GM21825 (cell line): ENCODE data around the gene COIL.
A peak's percentile ranks its signal among the peaks of the same experiment; 100 is the strongest.

Experiments
- ATAC-seq: cut with Tn5 transposase; IDR thresholded peaks from one replicate; pipeline ENCODE4 v1.9.1; 2021; ENCODE audit warnings: mild to moderate bottlenecking, moderate library complexity; ENCODE audit not compliant: unreplicated experiment

Gene COIL

GRCh38 chr17:56936697-56937322, 24.0 kb downstream of the COIL start:
- ATAC-seq, result no peak

GRCh38 chr17:56935461-56935860, 25.4 kb downstream of the COIL start:
- no peak for ATAC-seq

DNA sequence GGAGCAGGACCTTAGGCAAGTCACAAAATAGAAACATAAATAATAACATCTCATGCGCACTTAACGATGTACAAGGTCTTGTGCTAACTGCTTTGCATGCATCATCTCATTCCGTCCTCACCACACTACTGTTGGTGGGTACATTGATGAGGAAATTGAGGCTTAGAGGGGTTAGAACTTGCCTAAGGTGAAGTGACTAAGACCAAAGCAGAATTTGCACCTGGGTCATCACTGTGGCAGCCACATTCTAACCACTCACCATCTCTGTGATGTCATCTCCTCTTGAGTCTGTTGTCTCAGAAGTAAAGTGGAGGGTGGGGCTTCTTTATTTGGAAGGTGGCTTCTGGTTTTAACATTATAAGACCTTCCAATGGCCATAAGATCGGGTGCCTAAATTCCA, 26.6 kb downstream of the COIL start:
- no peak for ATAC-seq

DNA sequence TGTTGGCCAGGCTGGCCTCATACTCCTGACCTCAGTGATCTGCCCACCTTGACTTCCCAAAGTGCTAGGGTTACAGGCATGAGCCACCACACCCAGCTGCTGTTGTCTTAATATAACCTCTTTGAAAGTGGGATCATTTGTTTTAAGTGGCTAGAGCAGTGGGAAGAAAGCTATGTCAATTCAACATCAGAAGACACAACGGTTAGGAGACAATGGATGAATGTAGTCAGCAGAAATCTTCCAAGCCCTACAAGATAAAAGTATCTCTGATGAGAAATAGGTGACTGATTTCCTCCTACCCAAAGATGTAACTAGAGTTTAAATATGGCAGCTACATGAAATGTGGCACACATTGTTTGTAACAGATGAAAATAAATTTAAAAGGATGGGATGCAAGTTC, 27.0 kb downstream of the COIL start:
- ATAC-seq, result no peak

DNA sequence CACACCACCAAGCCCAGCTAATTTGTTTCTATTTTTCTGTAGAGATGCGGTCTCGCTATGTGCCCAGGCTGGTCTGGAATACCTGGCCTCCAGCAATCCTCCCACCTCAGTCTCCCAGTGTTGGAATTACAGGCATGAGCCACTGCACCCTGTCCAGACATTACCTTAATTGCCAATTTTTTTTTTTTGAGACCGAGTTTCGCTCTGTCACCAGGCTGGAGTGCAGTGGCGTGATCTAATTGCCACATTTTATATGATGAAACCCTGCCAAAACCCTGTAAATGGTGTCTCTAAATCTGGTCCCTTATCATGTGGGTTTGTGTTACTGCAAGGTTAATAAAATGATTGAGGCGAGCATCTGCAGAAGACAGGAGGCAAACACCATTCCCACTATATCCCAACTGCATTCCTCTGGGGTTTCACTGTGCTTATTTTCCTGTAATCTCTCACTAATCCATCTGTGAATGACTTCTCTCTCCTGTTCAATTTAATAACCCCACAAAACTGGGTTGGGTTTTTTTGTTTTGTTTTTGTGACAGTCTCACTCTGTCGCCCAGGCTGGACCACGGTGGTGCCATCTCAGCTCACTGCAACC, 27.6 kb downstream of the COIL start:
- ATAC-seq, result no peak

GRCh38 chr17:56930739-56931337, 30.0 kb downstream of the COIL start:
- ATAC-seq, result no peak

GRCh38 chr17:56929362-56929969, 31.4 kb downstream of the COIL start:
- ATAC-seq, result no peak

DNA sequence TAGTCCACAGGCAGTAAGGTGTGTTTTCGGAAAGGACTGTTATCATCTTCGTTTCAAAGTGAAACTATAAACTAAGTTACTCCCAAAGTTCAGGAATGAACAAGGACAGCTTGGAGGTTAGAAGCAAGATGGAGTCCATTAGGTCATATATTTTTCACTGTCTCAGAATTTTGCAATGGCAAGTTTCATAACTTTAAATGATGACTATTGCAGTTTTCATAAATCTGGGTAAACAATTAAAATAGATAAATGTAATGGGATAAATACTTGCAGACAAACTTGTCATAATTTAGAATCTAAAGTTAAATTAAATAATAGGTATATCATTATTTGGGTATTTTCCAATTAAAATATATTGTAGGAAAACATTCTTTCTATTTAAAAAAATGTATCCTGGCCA, 32.3 kb downstream of the COIL start:
- no peak for ATAC-seq

DNA sequence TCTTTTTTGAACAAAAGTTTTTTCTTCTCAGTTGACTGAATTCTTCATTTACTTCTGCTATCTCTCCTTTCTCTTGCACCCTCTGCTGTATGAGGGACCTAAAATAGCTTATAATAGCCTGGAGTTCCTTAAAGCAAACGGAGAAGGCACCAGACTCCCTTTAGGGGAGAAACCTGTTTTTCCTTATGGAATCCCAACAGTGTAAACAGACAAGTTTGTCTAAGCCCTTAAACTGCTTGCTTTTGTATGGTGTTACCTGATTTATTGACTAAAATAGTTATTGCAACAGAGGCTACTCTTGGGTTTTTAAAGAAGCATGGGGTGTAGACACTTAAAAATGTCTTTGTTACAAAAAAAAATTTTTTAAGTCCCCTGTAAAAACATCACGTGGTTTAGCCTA, 34.1 kb downstream of the COIL start:
- ATAC-seq, result no peak

DNA sequence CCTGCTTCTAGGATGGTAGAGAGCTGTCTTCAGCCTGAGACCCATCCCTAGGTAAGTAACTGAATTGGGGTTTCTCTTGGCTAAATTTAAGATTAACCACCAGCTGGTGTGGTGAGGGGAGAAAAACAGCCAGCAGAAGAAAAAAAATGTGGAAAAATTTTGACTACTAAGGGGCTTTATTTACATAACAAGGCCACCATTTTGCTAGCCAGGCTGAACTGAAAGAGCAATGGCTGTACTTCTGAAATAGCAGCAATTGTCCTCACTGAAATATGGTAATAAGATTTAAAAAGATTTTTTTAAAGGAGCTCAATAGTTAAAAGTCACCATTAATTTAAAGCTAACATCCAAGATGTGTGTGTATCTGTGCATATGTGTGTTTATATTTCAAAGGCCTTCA, 34.6 kb downstream of the COIL start:
- ATAC-seq, result no peak

GRCh38 chr17:56925088-56925487, 35.8 kb downstream of the COIL start:
- no peak for ATAC-seq

- no peak for ATAC-seq
These were observed 41.1 kb downstream of the COIL start for GRCh38 chr17:56919717-56920116.

GRCh38 chr17:56918916-56919315, 41.9 kb downstream of the COIL start:
- ATAC-seq, result no peak

- no peak for ATAC-seq
These were observed 43.1 kb downstream of the COIL start for GRCh38 chr17:56917559-56918296.

- ATAC-seq, result no peak
These were observed 46.1 kb downstream of the COIL start for GRCh38 chr17:56914581-56915273.

DNA sequence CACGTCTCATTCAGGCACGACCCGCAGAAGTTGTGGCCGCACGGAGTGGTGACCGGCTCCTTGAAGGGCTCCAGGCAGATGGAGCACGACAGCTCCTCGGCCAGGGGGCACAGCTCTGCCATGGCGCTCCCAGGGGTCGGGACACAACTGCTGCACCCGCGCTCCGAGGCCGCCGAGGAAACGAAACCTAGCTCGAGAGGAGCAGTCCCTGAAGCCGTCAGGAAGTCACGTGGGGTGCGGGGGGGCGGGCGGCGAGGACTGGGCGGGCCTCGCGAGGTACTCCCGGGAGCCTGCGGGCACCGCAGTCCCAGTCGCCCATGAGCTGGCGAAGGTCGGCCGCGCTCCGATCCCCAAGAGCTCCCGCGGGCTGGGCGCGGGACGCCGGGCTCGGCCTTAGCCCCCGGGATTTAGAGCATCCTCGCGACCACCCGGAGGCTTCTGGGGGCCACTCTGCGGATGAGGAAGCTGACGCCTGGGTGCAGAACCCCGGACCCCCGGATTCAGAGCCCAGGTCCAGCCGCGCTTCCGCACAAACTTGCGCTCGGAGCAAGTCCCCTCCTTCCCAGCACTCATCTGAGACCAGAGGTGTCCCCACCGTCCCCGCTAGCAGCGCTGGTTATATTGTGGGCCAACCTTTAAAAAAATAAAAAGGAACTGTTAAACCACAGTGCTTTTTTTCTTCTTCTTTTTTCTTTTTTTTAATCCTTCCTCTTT, 46.8 kb downstream of the COIL start, which contains the start of gene TRIM25:
TSS of gene TRIM25 (minus strand) at position 183 of the 714 bp plus-strand sequence. CDS start at position 122, 61 bp downstream.
- peak; percentile 62 for ATAC-seq

GRCh38 chr17:56913353-56913866, 47.4 kb downstream of the COIL start:
- peak; percentile 34 for ATAC-seq

DNA sequence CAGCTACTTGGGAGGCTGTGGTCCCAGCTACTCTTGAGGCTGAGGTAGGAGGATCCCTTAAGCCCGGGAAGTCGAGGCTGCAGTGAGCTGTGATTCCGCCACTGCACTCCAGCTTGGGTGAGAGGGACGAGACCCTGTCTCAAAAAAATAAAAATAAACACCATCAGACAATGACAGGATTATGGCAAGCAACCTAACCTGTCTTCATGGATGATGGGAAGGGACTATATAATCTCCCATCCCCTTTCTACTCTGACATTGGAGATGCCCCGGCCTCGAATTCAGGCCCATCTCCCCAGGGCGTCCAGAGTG, 47.9 kb downstream of the COIL start:
- ATAC-seq, result no peak

DNA sequence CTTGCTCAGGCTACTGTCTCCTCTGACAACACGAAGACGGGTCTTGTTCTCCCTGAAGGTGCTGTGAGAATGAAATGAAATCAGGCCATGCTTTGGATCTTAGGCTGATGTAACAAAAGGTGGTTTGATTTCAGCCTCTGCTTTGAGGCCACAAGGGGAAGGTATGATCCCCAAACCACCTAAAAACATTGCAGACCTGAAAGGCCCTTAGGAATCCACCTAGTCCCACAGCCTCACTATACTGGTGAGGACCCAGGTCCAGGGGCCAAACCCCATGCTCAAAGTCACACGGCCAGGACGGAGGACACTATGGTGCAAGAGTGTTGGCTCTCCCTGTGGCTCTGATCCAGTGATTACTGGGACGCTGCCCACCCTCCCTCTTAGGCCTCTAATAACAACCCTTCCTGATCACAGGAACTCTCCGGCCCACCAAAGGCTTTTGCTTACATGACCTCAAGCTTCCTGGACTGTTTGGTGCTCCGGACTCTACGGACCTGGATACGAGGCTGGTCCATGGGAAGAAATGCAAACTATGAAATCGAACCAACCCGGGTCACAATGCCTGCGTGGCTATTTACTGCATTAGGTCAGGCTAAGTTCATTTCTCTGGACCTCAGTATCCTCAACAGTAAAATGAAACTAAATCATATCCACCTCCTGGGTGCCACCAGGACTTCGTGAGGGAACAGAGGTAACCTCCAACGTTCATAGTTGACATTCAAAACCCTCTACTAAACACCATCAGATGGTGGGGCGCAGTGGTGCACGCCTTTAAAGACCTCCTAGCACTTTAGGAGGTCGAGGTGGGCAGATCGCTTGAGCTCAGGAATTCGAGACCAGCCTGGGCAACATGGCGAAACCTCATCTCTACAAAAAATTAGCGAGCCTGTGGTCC, 48.5 kb downstream of the COIL start:
- no peak for ATAC-seq
